DMS153 treated with DMSO at 0.1 percent for 48 hours (cell line): ENCODE data around the gene FTCD.
"Not testable (repeated sequence)": the region's sequence is repeated elsewhere in the genome, so short reads cannot be mapped to it uniquely, and the experiment has no call there.

Source experiments
- DNase-seq: peaks from one replicate; lab custom pipeline; 2025; ENCODE audit not compliant: unreplicated experiment; lab: John Stamatoyannopoulos, UW

Gene FTCD

GRCh38 chr21:46154155-46154954 is 1.0 kb downstream of the FTCD start:
- no peak for DNase-seq

GRCh38 chr21:46153247-46154154 is 1.9 kb downstream of the FTCD start:
- DNase-seq = peak; percentile 8

GRCh38 chr21:46152927-46153246 is 2.5 kb downstream of the FTCD start:
- DNase-seq = no peak

GRCh38 chr21:46151989-46152926 is 3.1 kb downstream of the FTCD start:
- DNase-seq = no peak

GRCh38 chr21:46151261-46151988 is 4.0 kb downstream of the FTCD start:
- no peak for DNase-seq

GRCh38 chr21:46150491-46151121 is 4.8 kb downstream of the FTCD start:
- no peak for DNase-seq

GRCh38 chr21:46150073-46150472 is 5.3 kb downstream of the FTCD start:
- DNase-seq = no peak

- DNase-seq = no peak
Measured at GRCh38 chr21:46149205-46149901, 6.0 kb downstream of the FTCD start.

- no peak for DNase-seq
Measured at GRCh38 chr21:46148106-46148505, 7.3 kb downstream of the FTCD start.

GRCh38 chr21:46147429-46147828 is 8.0 kb downstream of the FTCD start:
- DNase-seq = not testable (repeated sequence)

- DNase-seq = no peak
Measured at GRCh38 chr21:46146856-46147255, 8.5 kb downstream of the FTCD start.

GRCh38 chr21:46145840-46146691 is 9.3 kb downstream of the FTCD start:
- no peak for DNase-seq

GRCh38 chr21:46145159-46145839 is 10.1 kb downstream of the FTCD start:
- DNase-seq = no peak

- no peak for DNase-seq
Measured at GRCh38 chr21:46144464-46145070, 10.8 kb downstream of the FTCD start.

GRCh38 chr21:46142582-46143473 is 12.6 kb downstream of the FTCD start:
- DNase-seq = no peak

GRCh38 chr21:46141767-46142581 is 13.4 kb downstream of the FTCD start:
- DNase-seq = no peak
